Heart left ventricle (tissue), 16 donors: ENCODE results near the gene SPATA2L. TPM values are rescaled to one million over a fixed set of nuclear protein-coding genes. Genes with fewer than 3 reads are reported as not detected.

Experiments
- ATAC-seq, 4 donors: fragments of 200-7000 bp; cut with Tn5 transposase; one replicate each; pipeline ENCODE4 v1.9.1; 2020 to 2022; ENCODE audit warnings: moderate library complexity in 4 of 4, mild to moderate bottlenecking in 3 of 4, moderate number of reproducible peaks in 1 of 4
- DNase-seq, 5 donors: peaks; one replicate each; pipeline ENCODE4 v3.0.0-alpha.2; 2020
- H3K27ac ChIP-seq, 12 donors: fragments of 200-600 bp; sonication (generic) in 4 of 12; one replicate each; pipeline versions ENCODE4 v1.5.0 to v1.8.0; 2016 to 2022; ENCODE audit warnings: mild to moderate bottlenecking in 2 of 12
- H3K27me3 ChIP-seq, 9 donors: fragments of 200-600 bp; sonication (generic) in 2 of 9; one replicate each; pipeline versions ENCODE4 v1.5.1 to v1.8.0; 2016 to 2022; ENCODE audit warnings: mild to moderate bottlenecking in 3 of 9
- H3K36me3 ChIP-seq, 9 donors: fragments of 200-600 bp; sonication (generic) in 2 of 9; one replicate each; pipeline versions ENCODE4 v1.5.0 to v1.8.0; 2018 to 2022; ENCODE audit warnings: mild to moderate bottlenecking in 2 of 9
- H3K4me1 ChIP-seq, 12 donors: fragments of 200-600 bp; sonication (generic) in 4 of 12; one replicate each; pipeline versions ENCODE4 v1.5.0 to v1.8.0; 2016 to 2022; ENCODE audit warnings: mild to moderate bottlenecking in 3 of 12
- H3K4me3 ChIP-seq, 12 donors: fragments of 200-600 bp; sonication (generic) in 4 of 12; one replicate each; pipeline versions ENCODE4 v1.5.0 to v1.8.0; 2017 to 2022; ENCODE audit warnings: mild to moderate bottlenecking in 9 of 12, moderate library complexity in 4 of 12
- H3K9me3 ChIP-seq, 12 donors: fragments of 200-600 bp; sonication (generic) in 4 of 12; one replicate each; pipeline versions ENCODE4 v1.5.0 to v1.8.0; 2016 to 2022; ENCODE audit warnings: mild to moderate bottlenecking in 1 of 12
- CTCF ChIP-seq, 12 donors: fragments of 200-600 bp; sonication (generic) in 4 of 12; IDR thresholded peaks; one replicate each; pipeline versions ENCODE4 v1.5.0 to v1.8.0; 2018 to 2022; ENCODE audit warnings: antibody characterized with exemption in 12 of 12, mild to moderate bottlenecking in 5 of 12
- POLR2A ChIP-seq, 2 donors: fragments of 450-650 bp; IDR thresholded peaks; one replicate each; pipeline ENCODE4 v1.6.1; 2017; ENCODE audit warnings: antibody characterized with exemption in 2 of 2, mild to moderate bottlenecking in 2 of 2, moderate library complexity in 2 of 2
- WGBS, 4 donors: extraction: QIAGEN DNeasy Blood & Tissue Kit in 2 of 4; methylation state at CpG; one replicate each; pipeline versions ENCODE4 v1.1.5 to v1.1.7; 2013 to 2018; 5-methylcytosine and 5-hydroxymethylcytosine counted together
- intact Hi-C, 10 donors: fragments of 100-400 bp; cut with DNase I; formaldehyde crosslinking; loops; one replicate each; pipeline versions ENCODE4 v1.11.1 to v1.14.2; 2022
- polyA plus RNA-seq, 2 donors: library from polyadenylated mRNA; stranded (reverse); fragments of 200-250 nt; gene quantifications; one replicate each; pipeline ENCODE4 v1.2.3, GENCODE V29; 2013
- total RNA-seq, 9 donors: library from RNA; depleted of rRNA in 2 of 9; stranded (reverse); fragments of >200 nt in 2 of 9; fragmentation: NEBNext Ultra II Directional in 3 of 9; extraction: Animal tissue kit (Norgen Biotek cat#: 25700) in 3 of 9; gene quantifications; one replicate each; pipeline versions ENCODE4 v1.1.0 to v1.2.4, GENCODE V29; 2016 to 2023
- donor health status: ischemic (EF 13 %, LVEDD 7.1; RV severe dilation, severe dysfunction).
- donor health status: healthy with polysubstance abuse.
- donor health status: DM: no; HTN: yes; CAD: no.
- donor health status: DM: no; HTN: no; CAD: no.
- donor health status: ischemic (EF 25% LVEDD 6.9; RV normal size, moderate dysfunction).
- donor health status: ischemic (EF 25% LVEDD 5.7; RV mildly dilated, moderate dysfunction).
- donor health status: healthy.
- donor health status: DM: yes; HTN: yes; CAD: no.
- donor health status: ischemic (EF 35%, LVEDD 5.7; RV mildly dilated, moderate dysfunction).
- donor health status: nonischemic (EF 11% LVEDD 7.7; RV severe dilation, severe dysfunction).
- donor health status: DM: yes; HTN: yes; CAD: no.
- donor health status: PGD.
- donor health status: ischemic (EF 29% LVEDD 5.4; RV normal size, mild dysfunction).
- donor health status: nonischemic (EF 23%, LVEDD 6.1; RV moderate dilation, normal function).

Gene SPATA2L
- total and polyA plus RNA-seq, 11 donors = 1.9 to 15.0 (median 4.0) TPM

- Histone ChIP-seq H3K27me3 (no peaks in the 10 kb centered on the region), H3K9me3 (no peaks in the 10 kb centered on the region), H3K4me1 (peaks cover 0 to 4% (median 0%) of the 10 kb centered on the region in 12 donors), H3K4me3 (no peak overlapping the region), H3K27ac (no peak overlapping the region), H3K36me3 (peaks cover 4 to 97% (median 93%) of the 10 kb centered on the region in 9 donors)
- intact Hi-C loops = no loop called here
- ATAC-seq = peak in 1 of 4 donors; percentile 6
- 92 to 96% (median 96%) methylated on average over 9 of the region's 9 CpGs for WGBS, 4 donors
- TF ChIP-seq CTCF (IDR thresholded peaks at IDR 0.05) = no peak
- no peak for TF ChIP-seq POLR2A (IDR thresholded peaks at IDR 0.05)
- no peak for DNase-seq
These were observed 31.4 kb upstream of the SPATA2L start for GRCh38 chr16:89732918-89733242.

GRCh38 chr16:89732142-89732917 lies 30.8 kb upstream of the SPATA2L start:
- TF ChIP-seq CTCF (IDR thresholded peaks at IDR 0.05) = no peak
- TF ChIP-seq POLR2A (IDR thresholded peaks at IDR 0.05) = no peak
- Histone ChIP-seq H3K27me3 (no peaks in the 10 kb centered on the region), H3K4me3 (no peak overlapping the region), H3K27ac (no peak overlapping the region), H3K36me3 (peaks cover 4 to 97% (median 93%) of the 10 kb centered on the region in 9 donors), H3K4me1 (peaks cover 0 to 4% (median 0%) of the 10 kb centered on the region in 12 donors), H3K9me3 (no peaks in the 10 kb centered on the region)
- DNase-seq (no peak), ATAC-seq (peak in 1 of 4 donors; percentile 4)
- intact Hi-C loops = no loop called here
- 89 to 92% (median 90%) methylated on average over 24 of the region's 24 CpGs for WGBS, 4 donors

GRCh38 chr16:89730610-89731234 lies 29.2 kb upstream of the SPATA2L start:
- WGBS, 4 donors = 76 to 86% (median 83%) methylated on average over 21 to 22 of the region's 22 CpGs
- intact Hi-C loops = no loop called here
- peak in 1 of 4 donors; percentile 19 for ATAC-seq

More at GRCh38 chr16:89730610-89731234, 29.2 kb upstream of the SPATA2L start:
- H3K4me1 ChIP-seq = peaks cover 0 to 4% (median 0%) of the 10 kb centered on the region in 12 donors
- DNase-seq = no peak
- H3K4me3 ChIP-seq = no peak overlapping the region
- H3K27ac ChIP-seq = no peak overlapping the region
- H3K36me3 ChIP-seq = peaks cover 4 to 97% (median 92%) of the 10 kb centered on the region in 9 donors
- no peaks in the 10 kb centered on the region for H3K27me3 ChIP-seq
- H3K9me3 ChIP-seq = no peaks in the 10 kb centered on the region
- TF ChIP-seq POLR2A (IDR thresholded peaks at IDR 0.05) (no peak), CTCF (IDR thresholded peaks at IDR 0.05) (no peak)
